Astrocyte (in vitro differentiated cells and primary cell): ENCODE measurements around the gene EYS.

ENCODE experiments used
- CTCF ChIP-seq: IDR thresholded peaks from 2 replicates; pipeline ENCODE4 v1.5.1; 2011; ENCODE audit warnings: low read depth, mild to moderate bottlenecking, inconsistent platforms, low read length, moderate library complexity; ENCODE audit not compliant: insufficient read depth
- EZH2 ChIP-seq: IDR thresholded peaks from 2 replicates; pipeline ENCODE4 v1.6.1; 2012; ENCODE audit warnings: mild to moderate bottlenecking, low read length, inconsistent platforms; ENCODE audit not compliant: insufficient read depth

GRCh38 chr6:65537600-65537999, 169.4 kb downstream of the EYS start:
- TF ChIP-seq CTCF (no peak), EZH2 (no peak)
